Lung microvascular endothelial cell (primary cell): ENCODE data around the gene UBN1. TPM values are rescaled to one million over a fixed set of nuclear protein-coding genes. Genes with fewer than 3 reads are reported as not detected.
"Not testable (repeated sequence)": the region's sequence is repeated elsewhere in the genome, so short reads cannot be mapped to it uniquely, and the experiment has no call there.

ENCODE experiments used
- DNase-seq, 2 donors: peaks; one replicate each; pipeline versions ENCODE4 v3.0.0 to v3.0.0-alpha.2; 2010; ENCODE audit warnings: low read depth in 2 of 2
- total RNA-seq: library from RNA; depleted of rRNA; stranded (reverse); fragments of >200 nt; gene quantifications from 2 replicates; pipeline ENCODE4 v1.2.1, GENCODE V29; 2014

Gene UBN1
- total RNA-seq, 1 donor from 2014 or later = 23.8 TPM

- no peak for DNase-seq
These were observed 37.9 kb downstream of the UBN1 start for GRCh38 chr16:4884972-4885874.

- DNase-seq = no peak
These were observed 38.9 kb downstream of the UBN1 start for GRCh38 chr16:4886151-4886550.

- no peak for DNase-seq
These were observed 41.3 kb downstream of the UBN1 start for GRCh38 chr16:4888428-4889135.

GRCh38 chr16:4890026-4890425 lies 42.7 kb downstream of the UBN1 start:
- no peak for DNase-seq

- no peak for DNase-seq
These were observed 43.4 kb downstream of the UBN1 start for GRCh38 chr16:4890686-4891085.

GRCh38 chr16:4891097-4891885 lies 44.0 kb downstream of the UBN1 start:
- no peak for DNase-seq

GRCh38 chr16:4891886-4892216 lies 44.6 kb downstream of the UBN1 start:
- no peak for DNase-seq

GRCh38 chr16:4892361-4893102 lies 45.3 kb downstream of the UBN1 start:
- DNase-seq = no peak

GRCh38 chr16:4893103-4893862 lies 46.0 kb downstream of the UBN1 start:
- DNase-seq = no peak

- no peak for DNase-seq
These were observed 47.2 kb downstream of the UBN1 start for GRCh38 chr16:4894276-4895150.

- DNase-seq = no peak
These were observed 48.1 kb downstream of the UBN1 start for GRCh38 chr16:4895366-4895765.

GRCh38 chr16:4896761-4897160 lies 49.5 kb downstream of the UBN1 start:
- not testable (repeated sequence) for DNase-seq

GRCh38 chr16:4897328-4897727 lies 50.0 kb downstream of the UBN1 start:
- no peak for DNase-seq

- DNase-seq = no peak
These were observed 51.7 kb downstream of the UBN1 start for GRCh38 chr16:4898811-4899473.

- no peak for DNase-seq
These were observed 52.2 kb downstream of the UBN1 start for GRCh38 chr16:4899474-4899846.

GRCh38 chr16:4900036-4900435 lies 52.8 kb downstream of the UBN1 start:
- no peak for DNase-seq

GRCh38 chr16:4900750-4901149 lies 53.5 kb downstream of the UBN1 start:
- DNase-seq = no peak

- no peak for DNase-seq
These were observed 54.8 kb downstream of the UBN1 start for GRCh38 chr16:4902038-4902437.
